B cell (primary cell): ENCODE measurements around the gene CAT.

Experiments used
- EZH2 ChIP-seq: IDR thresholded peaks from 2 replicates; pipeline ENCODE4 v1.6.1; 2012; ENCODE audit warnings: borderline replicate concordance, low read depth, mild to moderate bottlenecking, moderate library complexity, low read length; ENCODE audit not compliant: insufficient read depth, poor library complexity, severe bottlenecking
- TF ChIP-seq, protein P1 (sequence below): fragments of 200-600 bp; IDR thresholded peaks from one replicate; pipeline ENCODE4 v1.8.0; 2022; ENCODE audit warnings: antibody characterized with exemption, mild to moderate bottlenecking

DNA sequence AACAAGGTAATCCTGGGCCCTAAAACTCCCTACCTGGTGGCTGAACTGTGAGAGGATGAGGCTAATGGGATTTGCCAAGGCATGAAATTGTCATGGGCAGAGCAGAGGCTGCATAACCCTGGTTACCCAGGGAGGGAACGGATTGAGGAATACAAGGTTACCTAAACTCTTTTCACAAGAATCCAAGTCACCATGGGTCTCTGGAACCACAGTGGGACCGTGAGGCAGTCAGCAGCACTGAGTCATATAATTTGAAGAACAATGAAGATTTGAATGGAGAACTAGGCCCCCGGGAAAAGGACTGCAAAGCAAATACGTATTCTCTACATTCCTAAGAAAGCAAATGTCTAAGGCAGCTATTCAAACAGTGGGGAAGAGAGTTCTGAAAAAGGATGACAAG, 19.8 kb downstream of the CAT start:
- TF ChIP-seq, protein P1, sequence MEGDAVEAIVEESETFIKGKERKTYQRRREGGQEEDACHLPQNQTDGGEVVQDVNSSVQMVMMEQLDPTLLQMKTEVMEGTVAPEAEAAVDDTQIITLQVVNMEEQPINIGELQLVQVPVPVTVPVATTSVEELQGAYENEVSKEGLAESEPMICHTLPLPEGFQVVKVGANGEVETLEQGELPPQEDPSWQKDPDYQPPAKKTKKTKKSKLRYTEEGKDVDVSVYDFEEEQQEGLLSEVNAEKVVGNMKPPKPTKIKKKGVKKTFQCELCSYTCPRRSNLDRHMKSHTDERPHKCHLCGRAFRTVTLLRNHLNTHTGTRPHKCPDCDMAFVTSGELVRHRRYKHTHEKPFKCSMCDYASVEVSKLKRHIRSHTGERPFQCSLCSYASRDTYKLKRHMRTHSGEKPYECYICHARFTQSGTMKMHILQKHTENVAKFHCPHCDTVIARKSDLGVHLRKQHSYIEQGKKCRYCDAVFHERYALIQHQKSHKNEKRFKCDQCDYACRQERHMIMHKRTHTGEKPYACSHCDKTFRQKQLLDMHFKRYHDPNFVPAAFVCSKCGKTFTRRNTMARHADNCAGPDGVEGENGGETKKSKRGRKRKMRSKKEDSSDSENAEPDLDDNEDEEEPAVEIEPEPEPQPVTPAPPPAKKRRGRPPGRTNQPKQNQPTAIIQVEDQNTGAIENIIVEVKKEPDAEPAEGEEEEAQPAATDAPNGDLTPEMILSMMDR = no peak
- TF ChIP-seq EZH2 = no peak
